Measurements from ENCODE around the gene PLEKHG5.
"Not testable (repeated sequence)": the region's sequence is repeated elsewhere in the genome, so short reads cannot be mapped to it uniquely, and the experiment has no call there.

PLEKHG5 gene

GRCh38 chr1:6495540-6496364, 4.3 kb upstream of the PLEKHG5 start:
- no peak for DNase-seq

GRCh38 chr1:6495041-6495441, 3.6 kb upstream of the PLEKHG5 start:
- DNase-seq = no peak

- no peak for DNase-seq
Observed at GRCh38 chr1:6494627-6495026, 3.2 kb upstream of the PLEKHG5 start.

- DNase-seq = not testable (repeated sequence)
Observed at GRCh38 chr1:6493834-6494223, 2.4 kb upstream of the PLEKHG5 start.

GRCh38 chr1:6491966-6492365, 499 bp upstream of the PLEKHG5 start:
- DNase-seq = no peak

GRCh38 chr1:6491081-6491449, 402 bp downstream of the PLEKHG5 start:
- no peak for DNase-seq

GRCh38 chr1:6490181-6491080, 1.0 kb downstream of the PLEKHG5 start:
- DNase-seq = peak; percentile 83

- DNase-seq = peak; percentile 75
Observed at GRCh38 chr1:6489799-6490180, 1.7 kb downstream of the PLEKHG5 start.

- DNase-seq = no peak
Observed at GRCh38 chr1:6489383-6489765, 2.1 kb downstream of the PLEKHG5 start.

- peak; percentile 21 for DNase-seq
Observed at GRCh38 chr1:6488602-6489382, 2.7 kb downstream of the PLEKHG5 start.

- no peak for DNase-seq
Observed at GRCh38 chr1:6487804-6488484, 3.5 kb downstream of the PLEKHG5 start.

GRCh38 chr1:6486433-6487011, 4.9 kb downstream of the PLEKHG5 start:
- peak; percentile 80 for DNase-seq

GRCh38 chr1:6485168-6486101, 6.0 kb downstream of the PLEKHG5 start:
- DNase-seq = peak; percentile 36

- no peak for DNase-seq
Observed at GRCh38 chr1:6484826-6485167, 6.7 kb downstream of the PLEKHG5 start.

- no peak for DNase-seq
Observed at GRCh38 chr1:6483761-6484117, 7.7 kb downstream of the PLEKHG5 start.

GRCh38 chr1:6483017-6483760, 8.3 kb downstream of the PLEKHG5 start:
- no peak for DNase-seq

- no peak for DNase-seq
Observed at GRCh38 chr1:6481820-6482219, 9.6 kb downstream of the PLEKHG5 start.

GRCh38 chr1:6477039-6477820, 14.2 kb downstream of the PLEKHG5 start:
- DNase-seq = no peak

GRCh38 chr1:6476483-6476882, 15.0 kb downstream of the PLEKHG5 start:
- DNase-seq = no peak

Measured in fibroblast of skin of right biceps (primary cell).